ENCODE results near the gene ZNF423. TPM values are rescaled to one million over a fixed set of nuclear protein-coding genes. Genes with fewer than 3 reads are reported as not detected.
"Not testable (repeated sequence)": the region's sequence is repeated elsewhere in the genome, so short reads cannot be mapped to it uniquely, and the experiment has no call there.

The ZNF423 gene
- total RNA-seq, 2 experiments from 2014 or later, result not detected

DNA sequence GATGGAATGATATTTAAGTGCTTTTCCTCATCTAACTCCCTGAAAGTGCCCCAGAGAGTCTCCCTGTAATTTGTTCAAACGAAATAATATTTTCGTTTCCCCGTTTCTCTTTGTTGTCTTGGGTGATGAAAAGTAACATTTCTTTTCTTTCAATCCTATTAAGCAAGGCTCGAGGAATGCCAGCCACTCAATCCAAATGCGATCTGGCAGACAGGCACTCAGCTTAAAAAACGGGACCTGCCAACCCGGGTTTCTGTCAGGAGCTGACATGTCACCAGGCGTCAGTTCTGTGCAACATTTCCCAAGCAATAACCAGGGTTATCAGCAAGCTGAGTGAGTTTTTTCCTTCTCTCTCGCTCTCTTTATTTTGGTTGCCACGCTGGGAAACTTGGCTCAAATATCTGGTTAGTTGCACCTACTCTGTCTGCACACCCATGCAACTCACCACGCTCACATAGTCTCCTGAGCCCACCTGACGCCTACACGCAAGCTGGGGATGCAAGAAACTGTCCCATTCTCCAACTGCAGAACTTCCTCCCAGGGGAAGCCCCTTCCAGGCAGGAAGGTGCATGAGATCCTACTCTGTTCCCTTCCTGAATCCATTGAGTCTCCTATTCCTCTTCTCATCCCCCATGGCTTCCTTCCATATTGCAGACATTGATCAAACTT lies 274.1 kb downstream of the ZNF423 start:
- Mint-ChIP-seq H3K4me1 (no peaks in the 10 kb centered on the region), H3K27ac (no peak overlapping the region), H3K4me3 (no peak overlapping the region), H3K27me3 (no peaks in the 10 kb centered on the region), H3K36me3 (ENCODE audit: low read depth) (no peaks in the 10 kb centered on the region), H3K9me3 (no peaks in the 10 kb centered on the region)
- ChIA-PET CTCF (no interaction called here), POLR2A (no interaction called here)
- DNase-seq, result no peak

DNA sequence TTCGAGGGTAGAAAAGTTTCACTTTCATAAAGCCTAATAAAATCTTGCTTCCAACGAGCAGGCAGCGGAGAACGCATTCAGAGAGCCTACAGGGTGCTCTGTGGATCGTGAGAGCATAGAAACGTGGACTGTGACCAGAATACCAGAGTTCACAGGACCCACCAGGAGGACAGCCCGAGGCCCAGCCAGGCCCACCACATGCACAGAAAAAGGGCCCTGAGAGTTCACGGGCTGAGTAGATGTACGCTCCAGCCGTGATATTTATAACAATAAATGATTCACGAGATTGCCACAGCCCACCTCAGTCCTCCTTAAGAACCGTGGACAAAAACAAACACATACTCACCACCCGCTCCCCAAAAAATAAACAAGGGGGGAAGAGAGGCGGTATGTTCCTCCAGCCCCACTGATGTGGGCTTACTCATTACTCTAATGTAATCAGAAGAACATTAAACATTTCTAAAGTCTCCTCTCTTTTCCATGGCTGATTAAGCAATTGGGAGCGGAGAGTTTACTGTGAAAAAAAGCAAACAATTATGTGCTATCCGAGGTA lies 275.1 kb downstream of the ZNF423 start:
- CTCF ChIA-PET, result no interaction called here
- POLR2A ChIA-PET, result no interaction called here
- H3K27ac Mint-ChIP-seq, result no peak overlapping the region

DNA sequence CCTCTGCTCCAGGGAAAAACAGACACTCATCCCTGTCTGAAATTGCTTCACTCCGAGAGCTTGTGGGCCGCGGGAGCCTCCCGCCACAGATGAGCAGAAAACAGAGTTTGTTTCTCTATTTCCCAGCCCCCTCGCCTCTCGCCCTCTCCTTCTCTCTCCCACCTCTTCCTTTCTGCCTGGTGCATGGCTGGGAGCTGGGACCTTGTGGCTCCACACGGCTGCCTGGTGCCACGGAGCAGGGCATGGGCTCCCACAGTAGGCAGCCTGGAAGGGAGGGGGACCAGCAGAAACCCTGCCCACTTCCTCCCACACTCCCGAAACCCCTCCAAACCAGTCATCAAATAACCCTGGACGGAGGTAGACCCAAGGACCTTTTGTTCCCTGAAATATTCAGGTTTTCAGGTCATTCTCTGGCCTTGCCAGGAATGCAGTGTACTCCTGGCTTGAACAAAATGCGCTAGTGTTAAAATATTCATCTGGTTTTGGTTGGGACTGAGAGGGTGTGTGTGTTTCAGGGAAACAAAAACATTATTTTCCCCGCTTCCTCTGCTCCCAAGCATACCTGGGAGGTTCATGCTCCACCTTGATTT lies 277.4 kb downstream of the ZNF423 start:
- POLR2A ChIA-PET, result no interaction called here
- H3K27ac Mint-ChIP-seq, result no peak overlapping the region
- CTCF ChIA-PET, result no interaction called here
- H3K36me3 Mint-ChIP-seq (ENCODE audit: low read depth), result no peaks in the 10 kb centered on the region
- H3K27me3 Mint-ChIP-seq, result no peaks in the 10 kb centered on the region
- H3K4me1 Mint-ChIP-seq, result no peaks in the 10 kb centered on the region
- no peak overlapping the region for H3K4me3 Mint-ChIP-seq
- H3K9me3 Mint-ChIP-seq, result no peaks in the 10 kb centered on the region
- DNase-seq, result no peak

More for the DNA sequence above, 275.1 kb downstream of the ZNF423 start:
- no peak for DNase-seq
- no peaks in the 10 kb centered on the region for H3K9me3 Mint-ChIP-seq
- no peak overlapping the region for H3K4me3 Mint-ChIP-seq
- H3K27me3 Mint-ChIP-seq, result no peaks in the 10 kb centered on the region
- no peaks in the 10 kb centered on the region for H3K4me1 Mint-ChIP-seq
- H3K36me3 Mint-ChIP-seq (ENCODE audit: low read depth), result no peaks in the 10 kb centered on the region

DNA sequence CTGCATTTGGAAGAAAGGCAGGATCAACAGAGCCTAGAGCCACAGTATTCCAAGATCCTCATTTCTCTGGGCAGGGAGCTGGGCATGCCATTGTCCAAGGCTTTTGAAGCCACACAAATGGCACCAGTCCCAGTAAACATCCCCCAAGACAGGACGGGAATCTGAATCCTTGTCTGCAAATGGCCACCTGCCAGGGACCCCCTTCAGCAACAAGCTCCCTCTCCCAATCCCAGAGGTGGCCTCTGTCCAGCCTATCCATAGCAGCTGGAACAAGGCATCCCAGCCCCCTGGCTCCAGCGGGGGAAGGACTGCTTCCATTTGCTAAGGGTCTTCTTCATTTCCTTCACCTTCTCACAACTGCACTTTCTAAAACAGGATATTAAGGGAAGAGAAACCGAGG lies 277.9 kb downstream of the ZNF423 start:
- no peaks in the 10 kb centered on the region for H3K36me3 Mint-ChIP-seq (ENCODE audit: low read depth)
- H3K9me3 Mint-ChIP-seq, result no peaks in the 10 kb centered on the region
- H3K27me3 Mint-ChIP-seq, result no peaks in the 10 kb centered on the region
- POLR2A ChIA-PET, result no interaction called here
- DNase-seq, result no peak
- no peak overlapping the region for H3K4me3 Mint-ChIP-seq
- CTCF ChIA-PET, result no interaction called here
- H3K27ac Mint-ChIP-seq, result no peak overlapping the region
- H3K4me1 Mint-ChIP-seq, result no peaks in the 10 kb centered on the region

DNA sequence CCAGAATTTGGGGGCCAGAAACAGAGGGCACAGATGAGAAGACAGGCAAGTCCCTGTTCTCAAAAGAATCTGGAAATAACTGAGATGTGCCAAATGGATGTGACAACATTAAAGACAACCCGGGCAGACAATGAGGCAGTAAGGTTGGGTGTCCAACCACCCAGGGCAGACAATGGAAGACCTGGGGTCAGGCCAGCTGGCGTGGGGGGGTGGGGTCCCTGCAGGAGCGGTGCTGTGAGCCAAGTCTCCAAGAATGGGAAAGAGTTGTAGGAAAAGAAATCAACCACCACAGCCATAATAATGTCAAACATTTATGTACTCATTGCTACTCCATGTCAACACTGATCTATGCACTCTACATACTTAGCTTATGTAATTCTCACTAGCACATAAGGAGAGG lies 279.0 kb downstream of the ZNF423 start:
- H3K9me3 Mint-ChIP-seq, result no peaks in the 10 kb centered on the region
- DNase-seq, result no peak
- no peak overlapping the region for H3K4me3 Mint-ChIP-seq
- ChIA-PET POLR2A (no interaction called here), CTCF (no interaction called here)
- no peak overlapping the region for H3K27ac Mint-ChIP-seq
- no peaks in the 10 kb centered on the region for H3K4me1 Mint-ChIP-seq
- no peaks in the 10 kb centered on the region for H3K27me3 Mint-ChIP-seq
- no peaks in the 10 kb centered on the region for H3K36me3 Mint-ChIP-seq (ENCODE audit: low read depth)

DNA sequence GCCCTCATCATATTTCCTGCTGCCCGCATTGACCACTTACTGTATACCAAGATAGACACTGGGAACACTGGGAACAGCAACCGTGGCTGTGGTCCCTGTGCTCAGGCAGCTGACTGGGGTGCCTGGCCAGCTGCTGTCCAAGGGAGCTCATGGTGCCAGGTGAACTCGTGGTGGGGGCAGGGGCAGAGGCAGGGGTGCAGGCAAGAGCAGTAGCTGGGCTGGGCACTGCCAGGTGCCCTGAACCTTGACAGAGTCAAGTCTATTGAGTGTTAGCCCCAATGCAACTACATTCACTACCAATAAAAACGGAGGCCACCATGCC lies 279.8 kb downstream of the ZNF423 start:
- ChIA-PET CTCF (no interaction called here), POLR2A (no interaction called here)
- no peak for DNase-seq
- H3K4me1 Mint-ChIP-seq, result no peaks in the 10 kb centered on the region
- H3K27me3 Mint-ChIP-seq, result no peaks in the 10 kb centered on the region
- H3K4me3 Mint-ChIP-seq, result no peak overlapping the region
- H3K27ac Mint-ChIP-seq, result no peak overlapping the region
- no peaks in the 10 kb centered on the region for H3K36me3 Mint-ChIP-seq (ENCODE audit: low read depth)
- H3K9me3 Mint-ChIP-seq, result no peaks in the 10 kb centered on the region

DNA sequence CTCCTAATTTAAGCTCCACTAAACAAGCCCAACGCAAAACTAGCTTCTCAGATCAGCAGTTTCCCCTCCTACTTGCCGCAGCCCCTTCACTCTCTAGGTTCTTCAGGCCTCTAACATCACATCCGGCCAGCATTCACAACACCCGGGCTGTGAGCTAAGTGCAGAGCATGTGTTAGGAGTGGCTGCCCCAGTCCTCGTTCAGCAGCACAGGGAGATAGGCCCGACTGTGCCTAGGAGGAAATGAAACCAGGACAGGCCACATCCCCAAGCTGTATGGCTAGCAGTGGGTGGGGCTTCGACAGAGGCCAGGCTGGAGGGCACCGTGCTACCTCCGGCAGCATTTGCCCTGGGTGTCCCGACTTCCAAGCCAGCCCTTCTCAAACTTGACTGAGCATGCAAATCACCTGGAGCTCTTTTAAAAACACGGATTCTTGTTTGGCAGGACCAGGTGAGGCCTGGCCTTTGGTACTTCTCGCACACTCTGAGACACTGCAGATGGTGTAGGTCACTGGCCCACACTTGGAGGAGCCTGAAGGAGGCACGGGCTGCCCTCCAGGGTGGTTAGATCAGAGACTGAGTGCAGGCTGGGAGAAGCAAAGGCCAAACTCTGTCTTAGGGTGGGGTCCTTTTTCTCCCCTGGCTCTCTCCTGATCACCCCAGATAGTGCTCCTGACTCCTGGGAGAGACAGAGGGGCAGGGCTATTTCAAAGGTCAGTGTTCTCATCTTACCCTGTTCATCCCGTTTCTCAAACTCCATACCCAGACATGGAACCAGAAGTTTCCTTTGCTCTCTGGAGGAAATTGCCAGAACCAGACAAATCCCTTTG lies 280.4 kb downstream of the ZNF423 start:
- ChIA-PET POLR2A (no interaction called here), CTCF (no interaction called here)
- H3K9me3 Mint-ChIP-seq, result no peaks in the 10 kb centered on the region
- no peak overlapping the region for H3K4me3 Mint-ChIP-seq
- no peaks in the 10 kb centered on the region for H3K36me3 Mint-ChIP-seq (ENCODE audit: low read depth)
- no peaks in the 10 kb centered on the region for H3K4me1 Mint-ChIP-seq
- no peaks in the 10 kb centered on the region for H3K27me3 Mint-ChIP-seq
- H3K27ac Mint-ChIP-seq, result no peak overlapping the region
- DNase-seq, result no peak

DNA sequence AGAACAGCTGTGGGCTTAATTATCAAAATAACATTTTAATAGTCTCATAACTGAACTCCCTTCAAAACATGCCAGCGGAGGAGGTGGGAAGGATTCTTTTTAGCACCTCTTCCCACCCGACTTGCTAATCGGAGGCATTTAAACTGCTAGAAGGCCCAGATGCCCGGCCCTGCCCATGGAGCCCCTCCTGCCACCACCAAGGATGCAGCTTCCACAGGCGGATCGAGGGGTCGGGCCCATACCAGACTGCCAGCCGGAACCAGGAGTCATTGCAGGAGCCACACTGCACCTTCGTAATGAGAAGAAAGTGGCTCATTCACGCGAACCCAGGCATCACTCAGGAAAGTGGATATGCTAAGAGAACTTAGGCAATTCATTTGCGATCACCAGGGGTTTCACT lies 281.1 kb downstream of the ZNF423 start:
- Mint-ChIP-seq H3K36me3 (ENCODE audit: low read depth) (no peaks in the 10 kb centered on the region), H3K27ac (no peak overlapping the region), H3K4me1 (no peaks in the 10 kb centered on the region), H3K9me3 (no peaks in the 10 kb centered on the region), H3K4me3 (no peak overlapping the region), H3K27me3 (no peaks in the 10 kb centered on the region)
- CTCF ChIA-PET, result no interaction called here
- POLR2A ChIA-PET, result no interaction called here
- DNase-seq, result no peak

DNA sequence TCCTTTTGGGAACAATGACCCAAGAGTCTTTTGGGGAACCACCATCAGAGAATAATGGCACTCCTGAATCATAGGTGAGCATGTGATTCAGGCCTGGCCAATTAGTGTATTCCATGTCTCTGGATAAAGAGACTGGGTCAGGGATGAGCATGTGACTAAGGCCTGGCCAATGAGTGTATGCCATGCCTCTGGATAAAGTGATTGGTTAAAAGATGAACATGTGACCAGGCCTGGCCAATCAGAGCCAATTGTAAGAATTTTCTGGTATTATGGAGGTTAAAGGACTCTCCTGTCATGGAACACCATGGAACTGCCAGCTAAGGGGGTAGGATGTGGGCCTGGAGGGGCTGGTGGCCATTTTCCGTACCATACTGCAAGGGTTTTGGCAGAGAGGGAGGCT lies 288.0 kb downstream of the ZNF423 start:
- no peak overlapping the region for H3K27ac Mint-ChIP-seq
- H3K27me3 Mint-ChIP-seq, result no peaks in the 10 kb centered on the region
- H3K9me3 Mint-ChIP-seq, result no peaks in the 10 kb centered on the region
- H3K36me3 Mint-ChIP-seq (ENCODE audit: low read depth), result no peaks in the 10 kb centered on the region
- no peak for DNase-seq
- ChIA-PET POLR2A (no interaction called here), CTCF (interaction anchor here (0.6 kb wide), 1 partner anchor 1073 kb away, joined by 3 read pairs; no protein-coding TSS in a partner anchor)
- no peak overlapping the region for H3K4me3 Mint-ChIP-seq
- no peaks in the 10 kb centered on the region for H3K4me1 Mint-ChIP-seq

DNA sequence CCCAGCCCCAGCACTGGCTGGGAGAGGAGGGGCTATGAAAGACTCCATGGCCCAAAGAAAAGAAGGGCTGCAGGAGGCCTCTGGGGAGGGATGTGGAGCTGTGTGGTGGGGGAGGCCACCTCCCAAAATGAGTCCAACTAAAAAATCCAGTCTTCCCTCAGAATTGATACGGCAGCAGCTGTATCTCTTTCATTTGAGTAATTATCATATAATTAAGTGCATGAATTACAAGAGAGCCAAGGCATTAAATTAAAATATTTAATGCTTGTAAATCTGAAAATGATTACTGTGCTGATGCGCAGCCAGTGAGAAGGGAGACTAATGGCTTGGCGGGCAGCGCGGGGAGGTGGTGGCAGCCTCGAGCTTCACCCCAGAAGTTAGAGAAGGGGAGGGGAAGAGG lies 289.5 kb downstream of the ZNF423 start:
- H3K27ac Mint-ChIP-seq, result no peak overlapping the region
- no peaks in the 10 kb centered on the region for H3K36me3 Mint-ChIP-seq (ENCODE audit: low read depth)
- POLR2A ChIA-PET, result no interaction called here
- no peaks in the 10 kb centered on the region for H3K27me3 Mint-ChIP-seq
- no peak for DNase-seq
- H3K4me3 Mint-ChIP-seq, result no peak overlapping the region
- no peaks in the 10 kb centered on the region for H3K4me1 Mint-ChIP-seq
- CTCF ChIA-PET, result no interaction called here
- H3K9me3 Mint-ChIP-seq, result no peaks in the 10 kb centered on the region

DNA sequence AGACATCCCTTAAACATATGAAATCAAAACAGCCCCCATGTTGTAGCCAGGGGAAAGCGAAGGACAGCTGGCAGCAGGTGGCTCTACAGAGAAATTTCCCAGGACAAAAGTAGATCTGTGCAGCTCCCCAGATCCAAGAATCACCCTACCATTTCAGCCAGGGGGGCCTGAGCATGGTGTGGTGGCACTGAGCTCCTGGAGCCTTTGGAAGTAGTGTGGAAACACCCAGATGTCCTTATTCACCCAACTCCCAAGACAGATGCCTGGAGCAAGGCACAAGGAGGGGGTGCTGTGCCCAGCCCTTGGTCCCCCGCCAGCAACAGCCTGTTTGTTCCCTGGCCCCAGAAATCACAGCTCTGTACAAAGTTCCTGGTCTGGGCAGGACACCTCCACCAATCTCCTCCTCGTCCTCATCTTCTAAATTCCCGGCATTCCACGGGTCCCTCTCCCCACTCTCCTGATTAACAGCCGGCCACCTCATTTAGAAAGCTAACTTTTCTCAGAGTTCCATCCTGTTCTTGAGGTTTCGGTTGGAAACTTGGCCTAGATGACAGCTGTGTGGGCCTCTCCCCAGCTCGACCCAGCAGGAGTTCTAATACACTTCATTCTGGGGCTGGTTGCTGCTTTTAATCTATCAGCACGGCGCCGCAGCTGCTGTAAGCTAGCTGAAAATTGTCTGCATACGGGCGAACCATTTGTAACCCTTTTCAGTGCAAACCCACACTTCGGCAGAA lies 291.2 kb downstream of the ZNF423 start:
- POLR2A ChIA-PET, result no interaction called here
- H3K27ac Mint-ChIP-seq, result no peak overlapping the region
- H3K9me3 Mint-ChIP-seq, result no peaks in the 10 kb centered on the region
- no peaks in the 10 kb centered on the region for H3K4me1 Mint-ChIP-seq
- CTCF ChIA-PET, result no interaction called here
- H3K27me3 Mint-ChIP-seq, result no peaks in the 10 kb centered on the region
- H3K4me3 Mint-ChIP-seq, result no peak overlapping the region
- H3K36me3 Mint-ChIP-seq (ENCODE audit: low read depth), result no peaks in the 10 kb centered on the region
- no peak for DNase-seq

DNA sequence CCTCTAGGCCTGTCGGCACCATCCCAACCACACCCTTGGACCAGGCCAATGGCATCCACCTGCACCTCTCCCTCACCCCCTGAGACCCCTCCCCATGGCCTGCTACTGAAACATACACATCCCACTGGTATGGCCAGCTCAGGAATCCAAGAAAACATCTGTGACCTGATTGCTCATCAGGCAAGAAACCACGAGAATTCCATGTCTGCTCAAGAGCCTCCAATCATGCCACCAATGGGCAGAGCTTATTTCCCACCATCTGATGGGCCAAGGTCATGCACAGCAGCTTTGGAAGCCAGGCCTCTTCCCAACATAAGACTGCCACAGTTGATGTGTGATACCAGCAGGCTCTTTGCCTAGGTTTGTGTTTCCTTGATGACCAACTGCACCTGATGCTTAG lies 292.2 kb downstream of the ZNF423 start:
- no peaks in the 10 kb centered on the region for H3K36me3 Mint-ChIP-seq (ENCODE audit: low read depth)
- no peak overlapping the region for H3K27ac Mint-ChIP-seq
- no peak for DNase-seq
- no peaks in the 10 kb centered on the region for H3K4me1 Mint-ChIP-seq
- no peaks in the 10 kb centered on the region for H3K27me3 Mint-ChIP-seq
- ChIA-PET CTCF (no interaction called here), POLR2A (no interaction called here)
- no peaks in the 10 kb centered on the region for H3K9me3 Mint-ChIP-seq
- no peak overlapping the region for H3K4me3 Mint-ChIP-seq

DNA sequence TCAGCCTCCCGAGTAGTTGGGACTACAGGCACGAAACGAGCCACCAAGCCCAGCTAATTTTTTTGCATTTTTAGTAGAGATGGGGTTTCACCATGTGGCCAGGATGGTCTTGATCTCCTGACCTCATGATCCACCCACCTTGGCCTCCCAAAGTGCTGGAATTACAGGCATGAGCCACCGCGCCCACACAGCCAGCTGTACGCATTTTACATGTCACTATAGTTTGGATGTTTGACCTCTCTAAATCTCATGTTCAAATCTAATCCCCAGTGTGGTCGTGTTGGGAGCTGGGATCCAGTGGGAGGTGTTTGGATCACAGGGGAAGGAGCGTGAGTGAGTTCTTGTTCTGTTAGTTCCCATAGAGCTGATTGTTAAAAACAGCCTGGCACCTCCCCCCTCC lies 293.0 kb downstream of the ZNF423 start:
- H3K36me3 Mint-ChIP-seq (ENCODE audit: low read depth); H3K4me1 Mint-ChIP-seq; H3K4me3 Mint-ChIP-seq; POLR2A ChIA-PET; H3K27ac Mint-ChIP-seq; CTCF ChIA-PET; H3K9me3 Mint-ChIP-seq; H3K27me3 Mint-ChIP-seq; DNase-seq: not testable (repeated sequence)

All from activated CD4-positive, alpha-beta memory T cell treated with anti-CD3 and anti-CD28 coated beads, Interleukin-2, amount 10 ng/mL, durations not matched to agents 7 days and 5 days (primary cell).